CD4-positive, alpha-beta memory T cell (primary cell): ENCODE results near the gene TMEM190. TPM values are rescaled to one million over a fixed set of nuclear protein-coding genes. Genes with fewer than 3 reads are reported as not detected.
A peak's percentile ranks its signal among the peaks of the same experiment; 100 is the strongest.

ENCODE experiments used
- CTCF ChIA-PET: fragments of 350-600 bp; sonication (Branson Sonifier 250); formaldehyde crosslinking; loops from one replicate; lab custom pipeline; 2021; ENCODE audit warnings: inconsistent platforms; ENCODE audit not compliant: partially characterized antibody; lab: Charles Lee
- POLR2A ChIA-PET: fragments of 350-600 bp; sonication (Branson Sonifier 250); formaldehyde crosslinking; loops from one replicate; lab custom pipeline; 2021; ENCODE audit not compliant: partially characterized antibody; lab: Charles Lee
- DNase-seq, 5 donors: peaks; one replicate each; pipeline versions ENCODE4 v3.0.0 to v3.0.0-alpha.2; 2020 to 2022; ENCODE audit warnings: mixed read lengths in 1 of 5
- H3K27ac ChIP-seq: one replicate; pipeline ENCODE4 v1.7.0; 2013; ENCODE audit warnings: low read depth, low read length
- H3K27me3 ChIP-seq: 2 replicates; pipeline ENCODE4 v1.7.0; 2013; ENCODE audit warnings: mild to moderate bottlenecking, low read length, moderate library complexity; ENCODE audit not compliant: insufficient read depth
- H3K36me3 ChIP-seq: 2 replicates; pipeline ENCODE4 v1.7.0; 2013; ENCODE audit warnings: mild to moderate bottlenecking, low read length, moderate library complexity; ENCODE audit not compliant: insufficient read depth
- H3K4me1 ChIP-seq: 2 replicates; pipeline ENCODE4 v1.7.0; 2013; ENCODE audit warnings: mild to moderate bottlenecking, low read length, moderate library complexity; ENCODE audit not compliant: insufficient read depth
- H3K4me3 ChIP-seq, 2 donors: one replicate each; pipeline ENCODE4 v1.7.0; 2013; ENCODE audit warnings: low read length in 2 of 2, mild to moderate bottlenecking in 1 of 2
- H3K9me3 ChIP-seq, 2 donors: one replicate each; pipeline ENCODE4 v1.7.0; 2013; ENCODE audit warnings: low read length in 2 of 2, control low read depth in 1 of 2; ENCODE audit not compliant: control insufficient read depth in 1 of 2
- H3K27ac Mint-ChIP-seq, 7 donors: one replicate each; pipeline ENCODE4 v1.8.0; 2020 to 2021; ENCODE audit warnings: mixed read lengths in 7 of 7, mild to moderate bottlenecking in 6 of 7, inconsistent platforms in 3 of 7, moderate library complexity in 3 of 7
- H3K27me3 Mint-ChIP-seq, 2 donors: one replicate each; pipeline ENCODE4 v1.8.0; 2020 to 2021; ENCODE audit warnings: mixed read lengths in 2 of 2
- H3K36me3 Mint-ChIP-seq, 2 donors: one replicate each; pipeline ENCODE4 v1.8.0; 2020 to 2021; ENCODE audit warnings: mixed read lengths in 2 of 2, inconsistent platforms in 1 of 2, mild to moderate bottlenecking in 1 of 2
- H3K4me1 Mint-ChIP-seq, 4 donors: one replicate each; pipeline ENCODE4 v1.8.0; 2020 to 2021; ENCODE audit warnings: mixed read lengths in 4 of 4, mild to moderate bottlenecking in 1 of 4
- H3K4me3 Mint-ChIP-seq, 8 donors: one replicate each; pipeline ENCODE4 v1.8.0; 2020 to 2021; ENCODE audit warnings: mixed read lengths in 8 of 8, mild to moderate bottlenecking in 7 of 8, moderate library complexity in 6 of 8, inconsistent platforms in 3 of 8
- H3K9me3 Mint-ChIP-seq, 8 donors: one replicate each; pipeline ENCODE4 v1.8.0; 2020 to 2021; ENCODE audit warnings: mixed read lengths in 8 of 8, mild to moderate bottlenecking in 5 of 8, inconsistent platforms in 3 of 8, moderate library complexity in 1 of 8
- intact Hi-C: fragments of 100-400 bp; cut with micrococcal nuclease; formaldehyde crosslinking; loops from one replicate; pipeline ENCODE4 v1.15.1; 2023
- polyA plus RNA-seq, 2 donors: library from polyadenylated mRNA; unstranded; fragments of 300-500 nt; fragmentation: Illumina TruSeq; gene quantifications; one replicate each; pipeline ENCODE4 v1.2.3, GENCODE V29; 2021
- total RNA-seq, 2 experiments: library from RNA; stranded (reverse); gene quantifications; one replicate each; pipeline ENCODE4 v1.2.3, GENCODE V29; 2021

The TMEM190 gene
- total and polyA plus RNA-seq, 4 experiments from 2014 or later, result not detected

DNA sequence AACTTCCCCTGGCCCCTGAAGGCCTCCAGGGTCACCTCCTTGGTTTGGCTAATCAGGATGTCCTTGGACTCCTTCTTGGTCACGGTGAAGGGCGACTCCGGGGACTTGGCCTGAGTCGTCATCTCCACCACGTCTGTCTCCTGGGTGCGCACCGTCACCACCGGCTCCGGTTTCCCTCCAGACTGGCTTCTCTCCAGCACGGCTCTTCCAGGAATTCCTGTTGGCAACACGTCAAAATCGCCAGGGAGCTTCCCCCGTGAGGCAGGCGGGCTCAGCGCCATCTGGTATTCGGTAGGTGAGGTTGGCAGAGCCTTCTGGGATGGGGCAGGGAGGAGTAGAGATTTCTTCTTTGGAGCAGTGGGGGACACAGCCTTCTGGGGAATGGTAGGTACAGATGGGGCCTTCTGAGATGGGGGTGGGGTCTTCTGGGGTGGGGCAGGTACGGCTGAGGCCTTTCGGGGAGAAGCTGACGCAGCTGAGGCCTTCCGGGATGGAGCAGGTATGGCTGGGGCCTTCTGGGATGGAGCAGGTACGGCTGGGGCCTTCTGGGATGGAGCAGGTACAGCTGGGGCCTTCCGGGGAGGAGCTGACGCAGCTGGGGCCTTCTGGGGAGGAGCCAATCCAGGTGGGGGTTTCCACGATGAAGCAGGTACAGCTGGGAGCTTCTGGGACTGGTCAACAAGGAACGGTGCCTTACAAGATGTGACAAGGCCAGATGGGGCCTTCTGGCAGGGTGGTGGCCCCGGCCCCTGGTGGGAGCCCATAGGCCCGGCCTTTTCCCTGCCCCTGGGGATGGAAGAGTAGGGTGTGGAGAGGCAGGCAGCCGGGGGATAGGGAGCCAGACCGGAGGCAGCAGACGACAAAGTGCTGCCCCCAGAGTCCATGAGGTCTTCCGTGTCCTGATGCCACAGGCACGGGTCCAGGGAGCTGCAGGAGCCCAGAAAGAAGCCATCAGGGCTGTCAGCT, 17.4 kb upstream of the TMEM190 start:
- ChIA-PET CTCF (no interaction called here), POLR2A (no interaction called here)
- no peak overlapping the region for H3K27ac ChIP-seq
- no peaks in the 10 kb centered on the region for H3K9me3 Mint-ChIP-seq
- no peaks in the 10 kb centered on the region for H3K9me3 ChIP-seq
- no peak overlapping the region for H3K4me3 ChIP-seq
- DNase-seq, result no peak
- peaks cover 0 to 1% (median 0%) of the 10 kb centered on the region in 4 donors for H3K4me1 Mint-ChIP-seq
- H3K27me3 ChIP-seq, result peaks cover 3% of the 10 kb centered on the region
- H3K36me3 Mint-ChIP-seq, result no peaks in the 10 kb centered on the region
- no peaks in the 10 kb centered on the region for H3K36me3 ChIP-seq
- no peak overlapping the region for H3K27ac Mint-ChIP-seq
- H3K4me1 ChIP-seq, result peaks cover 6% of the 10 kb centered on the region
- intact Hi-C loops, result no loop called here
- H3K27me3 Mint-ChIP-seq, result peaks cover 6 to 13% of the 10 kb centered on the region in 2 donors
- H3K4me3 Mint-ChIP-seq, result no peak overlapping the region

GRCh38 chr19:55360902-55361301, 15.7 kb upstream of the TMEM190 start:
- ChIA-PET POLR2A (no interaction called here), CTCF (no interaction called here)
- Histone ChIP-seq H3K27me3 (peaks cover 3% of the 10 kb centered on the region), H3K4me1 (no peaks in the 10 kb centered on the region), H3K4me3 (no peak overlapping the region), H3K9me3 (no peaks in the 10 kb centered on the region), H3K27ac (no peak overlapping the region), H3K36me3 (no peaks in the 10 kb centered on the region)
- H3K27ac Mint-ChIP-seq, result no peak overlapping the region
- no peak overlapping the region for H3K4me3 Mint-ChIP-seq
- H3K9me3 Mint-ChIP-seq, result no peaks in the 10 kb centered on the region
- DNase-seq, result no peak
- H3K27me3 Mint-ChIP-seq, result peaks cover 6 to 8% of the 10 kb centered on the region in 2 donors
- H3K36me3 Mint-ChIP-seq, result no peaks in the 10 kb centered on the region
- H3K4me1 Mint-ChIP-seq, result no peaks in the 10 kb centered on the region
- intact Hi-C loops, result no loop called here

GRCh38 chr19:55362174-55362989, 14.2 kb upstream of the TMEM190 start:
- Histone ChIP-seq H3K9me3 (no peaks in the 10 kb centered on the region), H3K27me3 (peaks cover under 1% of the 10 kb centered on the region), H3K4me3 (no peak overlapping the region), H3K27ac (no peak overlapping the region), H3K36me3 (no peaks in the 10 kb centered on the region), H3K4me1 (no peaks in the 10 kb centered on the region)
- ChIA-PET CTCF (no interaction called here), POLR2A (no interaction called here)
- Mint-ChIP-seq H3K27ac (no peak overlapping the region), H3K36me3 (no peaks in the 10 kb centered on the region), H3K4me3 (no peak overlapping the region), H3K27me3 (peaks cover 4 to 10% of the 10 kb centered on the region in 2 donors), H3K9me3 (no peaks in the 10 kb centered on the region), H3K4me1 (no peaks in the 10 kb centered on the region)
- DNase-seq, result no peak
- intact Hi-C loops, result no loop called here

DNA sequence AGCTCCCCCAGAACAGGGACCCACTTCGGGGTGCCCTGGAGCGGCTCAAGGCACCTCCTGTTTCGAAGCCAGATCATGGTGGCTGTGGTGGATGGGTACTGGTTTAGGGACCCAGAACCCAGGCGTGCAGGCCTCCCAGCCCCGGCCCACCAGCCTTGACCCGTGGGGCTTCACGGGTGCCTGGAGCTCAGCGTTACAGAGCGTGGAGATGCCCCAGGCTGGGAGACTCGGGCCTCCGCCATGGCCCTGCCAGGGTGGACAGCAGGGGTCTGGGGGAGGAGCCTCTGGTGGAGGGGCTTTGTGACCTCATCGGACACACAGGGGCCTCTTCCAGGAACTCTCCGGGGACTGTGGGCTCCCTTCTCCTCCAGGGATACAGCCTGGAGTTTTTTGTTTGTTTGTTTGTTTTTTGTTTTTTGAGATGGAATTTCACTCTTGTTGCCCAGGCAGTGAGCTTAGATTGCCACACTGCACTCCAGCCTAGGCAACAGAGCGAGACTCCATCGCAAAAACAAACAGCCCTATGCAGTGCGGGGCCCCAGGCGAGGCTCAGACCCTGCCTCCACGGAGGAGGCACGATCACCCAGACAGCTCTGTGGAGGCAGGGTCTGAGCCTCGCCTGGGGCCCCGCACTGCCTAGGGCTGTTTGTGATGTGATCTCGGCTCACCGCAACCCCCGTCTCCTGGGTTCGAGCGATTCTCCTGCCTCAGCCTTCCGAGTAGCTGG, 13.5 kb upstream of the TMEM190 start, which contains the start of gene GARIN5B:
Gene GARIN5B, minus strand, starts transcription at position 271 of the 727 bp plus-strand sequence. Its CDS starts 194 bp downstream, at position 77.
- Mint-ChIP-seq H3K27ac (no peak within 1 kb of the TSS), H3K27me3 (peaks cover 5 to 10% of the 10 kb centered on the region in 2 donors), H3K4me1 (no peaks in the 10 kb centered on the region), H3K9me3 (no peaks in the 10 kb centered on the region), H3K36me3 (no peaks in the 10 kb centered on the region), H3K4me3 (no peak within 1 kb of the TSS)
- Histone ChIP-seq H3K27ac (no peak within 1 kb of the TSS), H3K4me1 (no peaks in the 10 kb centered on the region), H3K4me3 (no peak within 1 kb of the TSS), H3K27me3 (no peaks in the 10 kb centered on the region), H3K9me3 (no peaks in the 10 kb centered on the region), H3K36me3 (no peaks in the 10 kb centered on the region)
- no peak for DNase-seq
- ChIA-PET CTCF (interaction anchor here (0.6 kb wide), 1 partner anchor 152 kb away, joined by 3 read pairs; no protein-coding TSS in a partner anchor), POLR2A (no interaction called here)
- intact Hi-C loops, result no loop called here

DNA sequence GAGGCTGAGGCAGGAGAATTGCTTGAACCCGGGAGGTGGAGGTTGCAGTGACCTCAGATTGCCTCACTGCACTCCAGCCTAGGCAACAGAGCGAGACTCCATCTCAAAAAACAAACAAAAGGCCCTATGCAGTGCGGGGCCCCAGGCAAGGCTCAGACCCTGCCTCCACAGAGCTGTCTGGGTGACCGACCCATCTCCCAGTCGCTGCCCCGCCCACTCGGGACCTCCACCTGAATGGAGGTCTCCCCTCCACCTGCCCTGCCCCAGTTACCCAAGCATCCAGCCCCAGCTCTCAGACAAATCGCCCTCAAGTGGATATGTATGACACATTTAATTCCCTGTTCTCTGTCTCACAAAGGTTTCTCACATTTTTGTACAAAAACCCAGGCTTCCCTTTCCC, 11.4 kb upstream of the TMEM190 start:
- no peaks in the 10 kb centered on the region for H3K36me3 Mint-ChIP-seq
- H3K9me3 Mint-ChIP-seq, result no peaks in the 10 kb centered on the region
- no peak overlapping the region for H3K4me3 Mint-ChIP-seq
- H3K27ac Mint-ChIP-seq, result peak overlapping the region in 1 of 7 donors; percentile 29
- ChIA-PET CTCF (no interaction called here), POLR2A (no interaction called here)
- H3K27me3 Mint-ChIP-seq, result peaks cover 7 to 16% of the 10 kb centered on the region in 2 donors
- H3K27me3 ChIP-seq, result peaks cover 10% of the 10 kb centered on the region
- H3K9me3 ChIP-seq, result no peaks in the 10 kb centered on the region
- H3K27ac ChIP-seq, result no peak overlapping the region
- DNase-seq, result no peak
- peaks cover 2 to 5% (median 3%) of the 10 kb centered on the region in 4 donors for H3K4me1 Mint-ChIP-seq
- intact Hi-C loops, result no loop called here
- peaks cover 7% of the 10 kb centered on the region for H3K4me1 ChIP-seq
- no peaks in the 10 kb centered on the region for H3K36me3 ChIP-seq
- no peak overlapping the region for H3K4me3 ChIP-seq

DNA sequence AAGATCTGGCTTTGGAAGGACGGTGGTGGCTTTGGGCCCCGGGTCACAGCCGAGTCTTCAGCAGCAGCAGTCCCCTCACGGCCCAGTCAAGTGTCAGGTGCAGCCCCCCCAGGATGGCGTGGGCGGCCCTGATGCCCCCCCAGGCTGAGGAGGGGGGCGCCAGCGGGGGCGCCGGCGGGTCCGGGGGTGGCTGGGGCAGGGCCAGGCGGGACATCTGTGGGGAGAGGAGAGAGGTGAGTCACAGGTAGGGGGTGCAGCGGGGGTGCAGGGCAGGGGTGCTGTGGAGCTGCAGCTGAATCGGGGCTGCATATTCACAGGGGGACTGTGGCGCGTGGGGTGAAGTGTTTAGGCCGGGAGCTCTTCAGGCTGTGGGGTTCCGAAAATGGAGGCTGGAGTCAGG, 10.7 kb upstream of the TMEM190 start:
- POLR2A ChIA-PET, result no interaction called here
- intact Hi-C loops, result no loop called here
- Histone ChIP-seq H3K4me3 (no peak overlapping the region), H3K9me3 (no peaks in the 10 kb centered on the region), H3K27me3 (peaks cover 16% of the 10 kb centered on the region), H3K36me3 (no peaks in the 10 kb centered on the region), H3K4me1 (peaks cover 7% of the 10 kb centered on the region), H3K27ac (no peak overlapping the region)
- Mint-ChIP-seq H3K36me3 (no peaks in the 10 kb centered on the region), H3K27me3 (peaks cover 13 to 20% of the 10 kb centered on the region in 2 donors), H3K9me3 (peaks cover 0 to 4% (median 0%) of the 10 kb centered on the region in 8 donors), H3K4me1 (peaks cover 4 to 5% (median 5%) of the 10 kb centered on the region in 4 donors), H3K4me3 (no peak overlapping the region), H3K27ac (no peak overlapping the region)
- CTCF ChIA-PET, result no interaction called here
- DNase-seq, result no peak
